K562 (cell line): Measurements from ENCODE around the gene TMEM143. TPM values are rescaled to one million over a fixed set of nuclear protein-coding genes. Genes with fewer than 3 reads are reported as not detected.

ENCODE experiments used
- CEBPB ChIP-seq: fragments of 450-650 bp; IDR thresholded peaks from 2 replicates; pipeline ENCODE4 v1.6.1; 2016; ENCODE audit warnings: missing genetic modification characterization, missing compliant biosample characterization
- EP300 ChIP-seq: IDR thresholded peaks from 2 replicates; pipeline ENCODE4 v1.6.1; 2012; ENCODE audit warnings: low read length, improper control_type of control experiment
- MCM7 ChIP-seq, 2 experiments: fragments of 450-650 bp; IDR thresholded peaks; 2 replicates each; pipeline ENCODE4 v1.6.1; 2016 to 2018
- SAFB2 ChIP-seq: fragments of 200-400 bp; formaldehyde crosslinking; IDR thresholded peaks from 2 replicates; pipeline ENCODE4 v1.6.1; 2018; ENCODE audit warnings: borderline replicate concordance, low read length, low read depth, moderate library complexity; ENCODE audit not compliant: severe bottlenecking
- TAF7 ChIP-seq: fragments of 450-650 bp; IDR thresholded peaks from 2 replicates; pipeline ENCODE4 v1.6.1; 2016; ENCODE audit warnings: missing genetic modification characterization, missing compliant biosample characterization
- ZNF354B ChIP-seq: fragments of 250-450 bp; sonication (Bioruptor Pico); IDR thresholded peaks from 2 replicates; pipeline ENCODE4 v1.4.0; 2020
- ZNF431 ChIP-seq: sonication (generic); formaldehyde crosslinking; IDR thresholded peaks from 2 replicates; pipeline ENCODE4 v1.8.0; 2022; ENCODE audit warnings: mild to moderate bottlenecking, missing genetic modification reagents
- ZNF764 ChIP-seq: fragments of 250-450 bp; sonication (Bioruptor Pico); IDR thresholded peaks from 2 replicates; pipeline ENCODE4 v1.4.0; 2020; ENCODE audit warnings: low read depth, mild to moderate bottlenecking, moderate library complexity
- ZNF780A ChIP-seq: fragments of 250-450 bp; sonication (Bioruptor Pico); IDR thresholded peaks from 2 replicates; pipeline ENCODE4 v1.5.0; 2021; ENCODE audit warnings: mild to moderate bottlenecking
- polyA plus RNA-seq, 8 experiments: library from polyadenylated mRNA; depleted of rRNA in 4 of 8; stranded (reverse) in 5 of 8; unstranded in 3 of 8; fragments of >200 nt; fragmentation: Nextera tagmentation in 2 of 8; fragmentation: Illumina TruSeq in 1 of 8; extraction: Ambion mirVana in 2 of 8; extraction: Trizol in 1 of 8; gene quantifications; 2 replicates each; pipeline versions ENCODE4 v1.2.1 to v1.2.3, GENCODE V29; 2011 to 2014; ENCODE audit warnings: inconsistent platforms in 1 of 8, missing spikeins in 1 of 8
- total RNA-seq, 7 experiments: library from RNA; depleted of rRNA in 6 of 7; stranded (reverse); fragments of >200 nt in 6 of 7; fragmentation: Illumina TruSeq in 2 of 7; extraction: Trizol in 2 of 7; gene quantifications; 2 replicates each; pipeline versions ENCODE4 v1.2.1 to v1.2.3, GENCODE V29; 2011 to 2021; ENCODE audit warnings: low replicate concordance in 1 of 7
- TF ChIP-seq, protein P1 (sequence below): fragments of 250-450 bp; sonication (Bioruptor Pico); IDR thresholded peaks from 2 replicates; pipeline ENCODE4 v1.8.0; 2022; ENCODE audit warnings: moderate library complexity, mild to moderate bottlenecking, inconsistent platforms
- TF ChIP-seq, protein P2 (sequence below): fragments of 450-650 bp; conservative IDR thresholded peaks from 2 replicates; pipeline ENCODE4 v1.6.1; 2016; ENCODE audit warnings: missing genetic modification characterization, low read depth, mild to moderate bottlenecking, missing compliant biosample characterization, moderate library complexity
- TF ChIP-seq, protein P3 (sequence below): sonication (generic); formaldehyde crosslinking; IDR thresholded peaks from 2 replicates; pipeline ENCODE4 v1.8.1; 2023; ENCODE audit warnings: mild to moderate bottlenecking, missing genetic modification reagents
- TF ChIP-seq, protein P4 (sequence below): sonication (generic); formaldehyde crosslinking; IDR thresholded peaks from 2 replicates; pipeline ENCODE4 v1.9.0; 2022; ENCODE audit warnings: mild to moderate bottlenecking, missing genetic modification reagents
- TF ChIP-seq, protein P5 (sequence below), 2 experiments: IDR thresholded peaks in 1 of 2; conservative IDR thresholded peaks in 1 of 2; 2 replicates each; pipeline ENCODE4 v1.6.1; 2016; ENCODE audit warnings: low read depth in 2 of 2, mild to moderate bottlenecking in 1 of 2, missing compliant biosample characterization in 1 of 2, missing genetic modification characterization in 1 of 2, moderate library complexity in 1 of 2

Gene TMEM143
- total and polyA plus RNA-seq, 9 of the 15 experiments (the other 6 are each of a cell fraction or from before 2014, with no cell fraction given), result 0.66 to 8.8 (median 4.3) TPM

DNA sequence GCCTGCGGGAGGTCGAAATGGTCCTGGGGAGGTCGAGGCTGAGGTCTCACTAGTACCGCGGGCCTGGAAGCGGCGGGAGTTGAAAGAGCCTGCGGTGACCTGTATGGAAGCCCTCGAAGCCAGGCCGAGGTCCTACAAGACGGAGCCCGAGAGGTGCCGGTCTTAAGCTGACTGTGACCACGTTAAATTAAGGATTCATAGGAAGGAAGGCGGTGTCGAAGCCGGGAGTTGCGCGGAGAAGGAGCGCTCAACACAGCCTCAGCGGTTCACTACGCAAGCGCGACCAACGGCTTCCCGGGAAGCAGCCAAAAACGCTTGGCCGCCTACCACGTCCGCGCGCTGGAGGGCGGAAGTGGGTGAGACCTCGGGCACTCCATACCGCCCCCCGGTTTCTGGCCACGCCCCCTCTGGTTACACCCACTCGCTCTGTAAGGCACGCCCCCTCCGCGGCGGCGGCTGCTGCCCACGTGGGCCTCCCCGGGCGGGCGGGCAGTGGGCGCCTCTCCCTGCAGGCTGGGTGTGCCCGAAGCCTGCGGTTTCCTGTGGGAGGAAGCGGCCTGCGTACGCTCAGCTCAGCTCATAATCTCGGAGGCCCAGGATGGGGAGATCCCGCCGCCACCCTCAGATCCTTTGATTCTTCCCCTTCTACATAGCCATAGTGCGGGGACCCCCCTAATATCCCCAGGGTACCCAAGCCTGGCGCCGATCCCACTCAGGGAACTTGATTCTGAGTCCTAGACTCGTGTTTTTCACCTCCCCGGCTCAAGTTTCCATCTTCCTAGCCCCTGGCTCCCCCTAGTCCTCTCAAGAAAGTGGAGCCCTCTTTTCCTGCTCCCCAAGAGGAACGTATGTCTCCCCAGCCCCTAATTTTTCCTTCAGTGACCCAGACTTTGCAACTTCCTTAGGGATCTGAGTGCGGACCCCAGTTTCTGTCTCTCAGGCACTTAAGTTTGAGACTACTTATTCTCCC is 41.8 kb downstream of the TMEM143 start (continued):
- TF ChIP-seq, protein P1, sequence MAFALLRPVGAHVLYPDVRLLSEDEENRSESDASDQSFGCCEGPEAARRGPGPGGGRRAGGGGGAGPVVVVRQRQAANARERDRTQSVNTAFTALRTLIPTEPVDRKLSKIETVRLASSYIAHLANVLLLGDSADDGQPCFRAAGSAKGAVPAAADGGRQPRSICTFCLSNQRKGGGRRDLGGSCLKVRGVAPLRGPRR, result no peak
- TF ChIP-seq, protein P2, sequence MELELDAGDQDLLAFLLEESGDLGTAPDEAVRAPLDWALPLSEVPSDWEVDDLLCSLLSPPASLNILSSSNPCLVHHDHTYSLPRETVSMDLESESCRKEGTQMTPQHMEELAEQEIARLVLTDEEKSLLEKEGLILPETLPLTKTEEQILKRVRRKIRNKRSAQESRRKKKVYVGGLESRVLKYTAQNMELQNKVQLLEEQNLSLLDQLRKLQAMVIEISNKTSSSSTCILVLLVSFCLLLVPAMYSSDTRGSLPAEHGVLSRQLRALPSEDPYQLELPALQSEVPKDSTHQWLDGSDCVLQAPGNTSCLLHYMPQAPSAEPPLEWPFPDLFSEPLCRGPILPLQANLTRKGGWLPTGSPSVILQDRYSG (tag), result 0 out of 2 replicates have a peak, but pooled peaks have one; percentile 61
- TF ChIP-seq SAFB2, result no peak
- TF ChIP-seq, protein P3, sequence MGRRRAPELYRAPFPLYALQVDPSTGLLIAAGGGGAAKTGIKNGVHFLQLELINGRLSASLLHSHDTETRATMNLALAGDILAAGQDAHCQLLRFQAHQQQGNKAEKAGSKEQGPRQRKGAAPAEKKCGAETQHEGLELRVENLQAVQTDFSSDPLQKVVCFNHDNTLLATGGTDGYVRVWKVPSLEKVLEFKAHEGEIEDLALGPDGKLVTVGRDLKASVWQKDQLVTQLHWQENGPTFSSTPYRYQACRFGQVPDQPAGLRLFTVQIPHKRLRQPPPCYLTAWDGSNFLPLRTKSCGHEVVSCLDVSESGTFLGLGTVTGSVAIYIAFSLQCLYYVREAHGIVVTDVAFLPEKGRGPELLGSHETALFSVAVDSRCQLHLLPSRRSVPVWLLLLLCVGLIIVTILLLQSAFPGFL (CRISPR knock-in tag), result 0 out of 2 replicates have a peak, but pooled peaks have one; percentile 70
- TF ChIP-seq, protein P4, sequence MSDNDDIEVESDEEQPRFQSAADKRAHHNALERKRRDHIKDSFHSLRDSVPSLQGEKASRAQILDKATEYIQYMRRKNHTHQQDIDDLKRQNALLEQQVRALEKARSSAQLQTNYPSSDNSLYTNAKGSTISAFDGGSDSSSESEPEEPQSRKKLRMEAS (CRISPR knock-in tag), result peak; percentile 97
- TF ChIP-seq ZNF431 (CRISPR knock-in tag), result no peak
- TF ChIP-seq, protein P5, sequence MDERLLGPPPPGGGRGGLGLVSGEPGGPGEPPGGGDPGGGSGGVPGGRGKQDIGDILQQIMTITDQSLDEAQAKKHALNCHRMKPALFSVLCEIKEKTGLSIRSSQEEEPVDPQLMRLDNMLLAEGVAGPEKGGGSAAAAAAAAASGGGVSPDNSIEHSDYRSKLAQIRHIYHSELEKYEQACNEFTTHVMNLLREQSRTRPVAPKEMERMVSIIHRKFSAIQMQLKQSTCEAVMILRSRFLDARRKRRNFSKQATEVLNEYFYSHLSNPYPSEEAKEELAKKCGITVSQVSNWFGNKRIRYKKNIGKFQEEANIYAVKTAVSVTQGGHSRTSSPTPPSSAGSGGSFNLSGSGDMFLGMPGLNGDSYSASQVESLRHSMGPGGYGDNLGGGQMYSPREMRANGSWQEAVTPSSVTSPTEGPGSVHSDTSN (CRISPR knock-in tag; IDR thresholded peaks at IDR 0.05; ENCODE audit: low read depth), result no peak
- TF ChIP-seq, protein P5 (tag; conservative IDR thresholded peaks at IDR 0.05; ENCODE audit: low read depth), result no peak
- no peak for TF ChIP-seq ZNF354B (CRISPR knock-in tag)
- peak; percentile 64 for TF ChIP-seq EP300
- no peak for TF ChIP-seq ZNF764 (CRISPR knock-in tag)
- TF ChIP-seq CEBPB, result no peak
- peak; percentile 28; the same call in 1 of the 2 replicates for TF ChIP-seq TAF7 (tag)
- TF ChIP-seq MCM7 (IDR thresholded peaks at IDR 0.05), result no peak
- no peak for TF ChIP-seq ZNF780A (CRISPR knock-in tag)
